Right lobe of liver (tissue), 6 donors: ENCODE data around the gene EFHD2. TPM values are rescaled to one million over a fixed set of nuclear protein-coding genes. Genes with fewer than 3 reads are reported as not detected.
"Not testable (repeated sequence)": the region's sequence is repeated elsewhere in the genome, so short reads cannot be mapped to it uniquely, and the experiment has no call there.

Experiments used
- ATAC-seq, 4 donors: fragments of 200-7000 bp; cut with Tn5 transposase; one replicate each; pipeline ENCODE4 v1.9.1; 2020; ENCODE audit warnings: mild to moderate bottlenecking in 4 of 4, moderate library complexity in 4 of 4
- DNase-seq, 3 donors: peaks; one replicate each; pipeline ENCODE4 v3.0.0-alpha.2; 2020
- H3K27ac ChIP-seq, 3 donors: fragments of 200-600 bp; one replicate each; pipeline ENCODE4 v1.8.0; 2022
- H3K27me3 ChIP-seq, 2 donors: fragments of 200-600 bp; one replicate each; pipeline ENCODE4 v1.8.0; 2022
- H3K36me3 ChIP-seq, 4 donors: fragments of 200-600 bp; sonication (generic) in 1 of 4; one replicate each; pipeline versions ENCODE4 v1.5.1 to v1.8.0; 2017 to 2022; ENCODE audit warnings: control low read depth in 1 of 4
- H3K4me1 ChIP-seq, 4 donors: fragments of 200-600 bp; sonication (generic) in 1 of 4; one replicate each; pipeline versions ENCODE4 v1.5.1 to v1.8.0; 2017 to 2022; ENCODE audit warnings: control low read depth in 1 of 4
- H3K4me3 ChIP-seq, 3 donors: fragments of 200-600 bp; one replicate each; pipeline ENCODE4 v1.8.0; 2022
- H3K9me3 ChIP-seq, 4 donors: fragments of 200-600 bp; sonication (generic) in 1 of 4; one replicate each; pipeline versions ENCODE4 v1.5.1 to v1.8.0; 2017 to 2022; ENCODE audit warnings: control low read depth in 1 of 4
- POLR2A ChIP-seq: fragments of 450-650 bp; IDR thresholded peaks from one replicate; pipeline ENCODE4 v1.6.1; 2017; ENCODE audit warnings: antibody characterized with exemption, mild to moderate bottlenecking
- WGBS: methylation state at CpG from one replicate; pipeline ENCODE4 v1.1.6; 2018; ENCODE audit warnings: low coverage, low lambda C conversion rate; ENCODE audit not compliant: insufficient coverage; ENCODE audit errors: missing lambda C conversion rate; 5-methylcytosine and 5-hydroxymethylcytosine counted together
- intact Hi-C, 2 donors: fragments of 100-400 bp; cut with DNase I; formaldehyde crosslinking; loops; one replicate each; pipeline versions ENCODE4 v1.11.2 to v1.14.1; 2022
- total RNA-seq, 6 experiments: library from RNA; depleted of rRNA in 2 of 6; stranded (reverse); fragments of >200 nt in 2 of 6; fragmentation: NEBNext Ultra II Directional in 3 of 6; extraction: Animal tissue kit (Norgen Biotek cat#: 25700) in 3 of 6; gene quantifications; one replicate each; pipeline versions ENCODE4 v1.1.0 to v1.2.4, GENCODE V29; 2016 to 2023
- TF ChIP-seq, protein P1 (sequence below), 4 donors: fragments of 200-600 bp in 3 of 4; fragments of 450-650 bp in 1 of 4; IDR thresholded peaks; one replicate each; pipeline versions ENCODE4 v1.5.1 to v1.8.0; 2016 to 2022; ENCODE audit warnings: antibody characterized with exemption in 4 of 4, mild to moderate bottlenecking in 2 of 4
- donor health status: DM: no; HTN: yes; CAD: no.
- donor health status: DM: no; HTN: no; CAD: no.
- donor health status: DM: no; HTN: no; CAD: no.
- donor health status: DM: no; HTN: yes; CAD: no.
- donor health status: DM: no; HTN: yes; CAD: no.

EFHD2 gene
- total RNA-seq, 6 experiments from 2014 or later: 9.9 to 19.4 (median 15.6) TPM

DNA sequence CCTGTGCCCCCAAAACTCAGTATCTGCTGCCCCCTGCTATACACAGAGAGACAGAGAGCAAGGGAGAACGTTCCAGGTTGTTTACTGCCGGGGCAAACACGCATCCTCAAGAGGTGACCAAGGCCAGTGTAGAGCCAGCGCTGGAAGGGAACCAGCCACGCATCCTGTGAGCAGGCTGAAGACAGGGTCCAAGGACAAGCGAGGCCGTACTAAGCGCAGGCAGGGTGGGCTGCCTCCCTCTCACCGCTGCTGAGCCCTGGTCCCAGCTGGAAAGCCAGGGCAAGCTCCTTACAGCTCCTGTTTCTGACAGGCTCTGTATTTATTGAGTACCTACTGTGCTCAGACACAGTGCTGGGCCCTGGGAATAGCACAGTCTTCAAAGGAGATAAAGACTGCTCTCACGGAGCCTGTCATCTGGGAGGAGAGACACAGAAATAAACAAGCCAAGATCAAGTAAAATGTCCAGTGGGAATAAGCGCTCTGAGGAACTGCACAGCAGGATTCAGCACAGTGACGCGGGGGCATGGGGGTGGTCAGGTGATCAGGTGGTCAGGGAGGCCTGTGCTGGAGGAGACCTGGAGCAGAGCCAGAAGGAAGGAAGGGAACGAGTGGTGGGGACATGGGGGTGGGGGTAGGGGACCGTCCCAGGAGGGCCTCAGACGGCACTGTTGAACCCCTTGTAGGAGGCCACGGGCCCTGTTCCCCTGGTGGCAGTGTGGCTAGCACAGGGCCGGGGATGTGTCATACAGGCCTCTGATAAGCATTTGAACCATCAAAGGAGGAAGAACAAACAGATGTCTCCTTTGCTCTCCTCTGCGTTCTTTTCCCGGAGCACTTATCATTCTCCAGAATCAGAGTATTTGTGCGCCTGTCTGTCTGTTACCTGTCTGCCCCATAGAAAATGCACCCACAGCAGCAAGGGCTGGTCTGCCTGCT lies 37.8 kb upstream of the EFHD2 start:
- WGBS: 53% methylated on average over 6 of the region's 21 CpGs
- TF ChIP-seq, protein P1, sequence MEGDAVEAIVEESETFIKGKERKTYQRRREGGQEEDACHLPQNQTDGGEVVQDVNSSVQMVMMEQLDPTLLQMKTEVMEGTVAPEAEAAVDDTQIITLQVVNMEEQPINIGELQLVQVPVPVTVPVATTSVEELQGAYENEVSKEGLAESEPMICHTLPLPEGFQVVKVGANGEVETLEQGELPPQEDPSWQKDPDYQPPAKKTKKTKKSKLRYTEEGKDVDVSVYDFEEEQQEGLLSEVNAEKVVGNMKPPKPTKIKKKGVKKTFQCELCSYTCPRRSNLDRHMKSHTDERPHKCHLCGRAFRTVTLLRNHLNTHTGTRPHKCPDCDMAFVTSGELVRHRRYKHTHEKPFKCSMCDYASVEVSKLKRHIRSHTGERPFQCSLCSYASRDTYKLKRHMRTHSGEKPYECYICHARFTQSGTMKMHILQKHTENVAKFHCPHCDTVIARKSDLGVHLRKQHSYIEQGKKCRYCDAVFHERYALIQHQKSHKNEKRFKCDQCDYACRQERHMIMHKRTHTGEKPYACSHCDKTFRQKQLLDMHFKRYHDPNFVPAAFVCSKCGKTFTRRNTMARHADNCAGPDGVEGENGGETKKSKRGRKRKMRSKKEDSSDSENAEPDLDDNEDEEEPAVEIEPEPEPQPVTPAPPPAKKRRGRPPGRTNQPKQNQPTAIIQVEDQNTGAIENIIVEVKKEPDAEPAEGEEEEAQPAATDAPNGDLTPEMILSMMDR (IDR thresholded peaks at IDR 0.05): no peak
- no peak for TF ChIP-seq POLR2A
- no peaks in the 10 kb centered on the region for H3K36me3 ChIP-seq
- DNase-seq (no peak), ATAC-seq (peak in 2 of 4 donors; percentile 8)
- intact Hi-C loops: no loop called here
- H3K27ac ChIP-seq: no peak overlapping the region
- H3K9me3 ChIP-seq: no peaks in the 10 kb centered on the region
- peaks cover 0 to 31% (median 13%) of the 10 kb centered on the region in 4 donors for H3K4me1 ChIP-seq
- H3K27me3 ChIP-seq: no peaks in the 10 kb centered on the region
- no peak overlapping the region for H3K4me3 ChIP-seq

DNA sequence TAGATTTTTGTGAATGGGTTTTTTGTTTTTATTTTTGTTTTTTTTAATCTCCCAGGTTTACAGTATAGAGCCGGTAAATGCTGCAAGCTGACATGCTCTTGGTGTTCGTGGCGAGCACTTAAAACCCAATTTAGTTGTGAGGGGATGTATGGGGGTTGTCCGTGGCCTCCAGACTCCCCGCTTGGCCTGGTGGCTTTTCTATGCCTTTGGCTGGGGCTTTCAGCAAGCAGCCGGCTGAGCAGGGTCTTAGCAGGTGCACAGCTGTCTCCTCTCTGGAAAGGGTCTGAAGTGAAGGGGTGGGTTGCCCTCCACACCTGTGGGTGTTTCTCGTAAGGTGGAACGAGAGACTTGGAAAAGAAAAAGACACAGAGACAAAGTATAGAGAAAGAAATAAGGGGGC lies 31.0 kb upstream of the EFHD2 start:
- no peaks in the 10 kb centered on the region for H3K9me3 ChIP-seq
- TF ChIP-seq, protein P1 (IDR thresholded peaks at IDR 0.05): no peak
- TF ChIP-seq POLR2A: no peak
- no peak for DNase-seq
- H3K4me1 ChIP-seq: no peaks in the 10 kb centered on the region
- H3K4me3 ChIP-seq: no peak overlapping the region
- no peak for ATAC-seq
- intact Hi-C loops: no loop called here
- 77% methylated on average over 8 of the region's 8 CpGs for WGBS
- no peaks in the 10 kb centered on the region for H3K36me3 ChIP-seq
- H3K27me3 ChIP-seq: no peaks in the 10 kb centered on the region
- no peak overlapping the region for H3K27ac ChIP-seq

DNA sequence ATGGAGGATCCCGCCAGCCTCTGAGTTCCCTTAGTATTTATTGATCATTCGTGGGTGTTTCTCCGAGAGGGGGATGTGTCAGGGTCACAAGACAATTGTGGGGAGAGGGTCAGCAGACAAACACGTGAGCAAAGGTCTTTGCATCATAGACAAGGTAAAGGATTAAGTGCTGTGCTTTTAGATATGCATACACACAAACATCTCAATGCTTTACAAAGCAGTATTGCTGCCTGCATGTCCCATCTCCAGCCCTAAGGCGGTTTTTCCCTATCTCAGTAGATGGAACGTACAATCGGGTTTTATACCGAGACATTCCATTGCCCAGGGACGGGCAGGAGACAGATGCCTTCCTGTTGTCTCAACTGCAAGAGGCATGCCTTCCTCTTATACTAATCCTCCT lies 30.5 kb upstream of the EFHD2 start:
- H3K9me3 ChIP-seq, H3K36me3 ChIP-seq, H3K4me3 ChIP-seq, intact Hi-C loops, H3K27ac ChIP-seq, DNase-seq, ATAC-seq, H3K4me1 ChIP-seq, H3K27me3 ChIP-seq: not testable (repeated sequence)
- no CpG with 5 or more reads among the region's 9 CpGs for WGBS

DNA sequence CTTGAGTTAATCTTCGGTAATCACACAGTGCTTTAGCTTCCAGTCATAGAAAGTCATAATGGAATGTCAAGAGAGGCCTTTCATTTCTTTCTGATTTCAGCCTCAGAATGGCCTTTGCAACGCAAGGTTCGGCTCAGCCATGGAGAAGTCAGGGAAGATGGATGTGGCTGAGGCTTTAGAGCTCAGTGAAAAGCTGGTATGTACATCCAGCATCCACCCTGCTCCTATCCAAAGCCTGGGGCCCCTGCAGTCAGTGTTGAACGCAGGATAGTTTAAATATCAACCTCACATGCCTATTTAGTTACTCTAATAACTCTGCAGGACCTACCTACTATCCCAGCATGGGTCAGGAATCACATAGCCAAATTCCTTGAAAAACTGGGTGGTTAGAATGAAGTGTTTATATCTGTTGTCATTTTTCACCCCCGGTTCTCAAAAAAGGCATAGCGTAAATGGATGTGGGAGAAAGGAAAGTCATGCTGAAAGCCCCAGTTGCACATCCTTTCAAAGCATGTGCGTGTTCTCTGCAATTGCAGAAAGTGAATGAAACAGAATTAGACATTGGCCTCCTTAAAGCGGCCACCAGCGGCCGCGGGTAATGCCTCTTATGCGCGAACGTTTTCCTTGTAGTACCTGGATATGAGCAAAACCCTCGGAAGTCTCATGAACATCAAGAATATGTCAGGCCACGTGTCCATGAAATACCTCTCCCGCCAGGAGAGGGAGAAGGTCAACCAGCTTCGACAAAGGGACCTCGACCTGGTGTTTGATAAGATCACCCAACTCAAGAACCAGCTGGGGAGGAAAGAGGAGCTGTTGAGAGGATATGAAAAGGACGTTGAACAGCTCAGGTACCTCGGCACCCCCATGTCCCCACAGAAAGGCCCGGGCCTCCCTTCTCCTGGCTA lies 28.8 kb upstream of the EFHD2 start:
- Histone ChIP-seq H3K9me3 (no peaks in the 10 kb centered on the region), H3K27ac (no peak overlapping the region), H3K27me3 (no peaks in the 10 kb centered on the region), H3K4me1 (no peaks in the 10 kb centered on the region), H3K36me3 (no peaks in the 10 kb centered on the region), H3K4me3 (no peak overlapping the region)
- intact Hi-C loops: no loop called here
- DNase-seq (no peak), ATAC-seq (no peak)
- WGBS: 80% methylated on average over 17 of the region's 22 CpGs
- TF ChIP-seq, protein P1 (IDR thresholded peaks at IDR 0.05): no peak
- TF ChIP-seq POLR2A: no peak
